ENCODE results near the gene SNAPC3. TPM values are rescaled to one million over a fixed set of nuclear protein-coding genes. Genes with fewer than 3 reads are reported as not detected.
A peak's percentile ranks its signal among the peaks of the same experiment; 100 is the strongest.

The SNAPC3 gene
- total RNA-seq, 1 experiment from 2014 or later = 33.5 TPM

GRCh38 chr9:15499139-15499538 lies 76.5 kb downstream of the SNAPC3 start:
- peaks cover 15% of the 10 kb centered on the region for H3K9me3 Mint-ChIP-seq
- H3K36me3 Mint-ChIP-seq = peaks cover 83% of the 10 kb centered on the region
- no peak for ATAC-seq
- H3K27me3 Mint-ChIP-seq (ENCODE audit: low read depth) = no peaks in the 10 kb centered on the region
- H3K4me3 Mint-ChIP-seq = no peak overlapping the region
- DNase-seq (ENCODE audit: low spot score) = no peak
- no peak for TF ChIP-seq ZNF671 (CRISPR knock-in tag; IDR thresholded peaks at IDR 0.05)
- TF ChIP-seq E2F4 (CRISPR knock-in tag; IDR thresholded peaks at IDR 0.05; ENCODE audit: borderline replicate concordance, low read depth) = no peak
- TF ChIP-seq E2F5 (CRISPR knock-in tag; IDR thresholded peaks at IDR 0.05) = no peak
- TF ChIP-seq TEAD4 (CRISPR knock-in tag; IDR thresholded peaks at IDR 0.05) = no peak
- TF ChIP-seq NFATC4 (CRISPR knock-in tag; IDR thresholded peaks at IDR 0.05) = no peak
- peaks cover 42% of the 10 kb centered on the region for H3K4me1 Mint-ChIP-seq
- ChIA-PET CTCF (interaction anchor here (1.1 kb wide), 1 partner anchor 13 kb away, joined by 4 read pairs; no protein-coding TSS in a partner anchor), POLR2A (no interaction called here)
- H3K27ac Mint-ChIP-seq = peak overlapping the region; percentile 44

GRCh38 chr9:15501179-15501578 lies 78.5 kb downstream of the SNAPC3 start:
- Mint-ChIP-seq H3K4me3 (no peak overlapping the region), H3K27ac (peak overlapping the region; percentile 0; the same call in 1 of the 2 replicates), H3K36me3 (peaks cover 82% of the 10 kb centered on the region), H3K9me3 (no peaks in the 10 kb centered on the region), H3K4me1 (peaks cover 37% of the 10 kb centered on the region), H3K27me3 (ENCODE audit: low read depth) (no peaks in the 10 kb centered on the region)
- ATAC-seq (no peak), DNase-seq (ENCODE audit: low spot score) (no peak)
- ChIA-PET CTCF (interaction anchor here (0.7 kb wide), 1 partner anchor 36 kb away, joined by 3 read pairs; no protein-coding TSS in a partner anchor), POLR2A (interaction anchor here (1.6 to 2.2 kb wide), 2 partner anchors 9 to 52 kb away, joined by 3 to 12 read pairs; partner anchors contain the start of genes CCDC171 and PSIP1)
- TF ChIP-seq TEAD4 (CRISPR knock-in tag; IDR thresholded peaks at IDR 0.05) (no peak), ARID4B (CRISPR knock-in tag; IDR thresholded peaks at IDR 0.05; ENCODE audit: borderline replicate concordance) (no peak), ZNF425 (CRISPR knock-in tag; conservative IDR thresholded peaks at IDR 0.05) (no peak), USF1 (CRISPR knock-in tag; IDR thresholded peaks at IDR 0.05) (no peak), ZBTB43 (CRISPR knock-in tag; IDR thresholded peaks at IDR 0.05) (no peak), ELF4 (CRISPR knock-in tag; IDR thresholded peaks at IDR 0.05; ENCODE audit: low read depth) (no peak), E2F4 (CRISPR knock-in tag; IDR thresholded peaks at IDR 0.05; ENCODE audit: borderline replicate concordance, low read depth) (no peak), KAT7 (CRISPR knock-in tag; IDR thresholded peaks at IDR 0.05; ENCODE audit: borderline replicate concordance) (no peak), E2F1 (CRISPR knock-in tag; IDR thresholded peaks at IDR 0.05) (no peak), ATF6 (CRISPR knock-in tag; IDR thresholded peaks at IDR 0.05) (no peak)
